Mammary epithelial cell (primary cell): ENCODE results near the gene GALK2.

Source experiments
- EZH2 ChIP-seq: IDR thresholded peaks from 2 replicates; pipeline ENCODE4 v1.6.1; 2012; ENCODE audit warnings: low read length, inconsistent platforms, borderline replicate concordance
- TF ChIP-seq, protein P1 (sequence below), 2 donors: IDR thresholded peaks in 1 of 2; conservative IDR thresholded peaks in 1 of 2; 2 replicates each; pipeline ENCODE4 v1.5.1; 2011 to 2012; ENCODE audit warnings: inconsistent platforms in 2 of 2, low read length in 2 of 2, mild to moderate bottlenecking in 2 of 2, control low read depth in 1 of 2, low read depth in 1 of 2; ENCODE audit not compliant: insufficient read depth in 1 of 2; ENCODE audit errors: extremely low read depth in 1 of 2

GRCh38 chr15:49331951-49332350, 161.9 kb downstream of the GALK2 start:
- TF ChIP-seq, protein P1, sequence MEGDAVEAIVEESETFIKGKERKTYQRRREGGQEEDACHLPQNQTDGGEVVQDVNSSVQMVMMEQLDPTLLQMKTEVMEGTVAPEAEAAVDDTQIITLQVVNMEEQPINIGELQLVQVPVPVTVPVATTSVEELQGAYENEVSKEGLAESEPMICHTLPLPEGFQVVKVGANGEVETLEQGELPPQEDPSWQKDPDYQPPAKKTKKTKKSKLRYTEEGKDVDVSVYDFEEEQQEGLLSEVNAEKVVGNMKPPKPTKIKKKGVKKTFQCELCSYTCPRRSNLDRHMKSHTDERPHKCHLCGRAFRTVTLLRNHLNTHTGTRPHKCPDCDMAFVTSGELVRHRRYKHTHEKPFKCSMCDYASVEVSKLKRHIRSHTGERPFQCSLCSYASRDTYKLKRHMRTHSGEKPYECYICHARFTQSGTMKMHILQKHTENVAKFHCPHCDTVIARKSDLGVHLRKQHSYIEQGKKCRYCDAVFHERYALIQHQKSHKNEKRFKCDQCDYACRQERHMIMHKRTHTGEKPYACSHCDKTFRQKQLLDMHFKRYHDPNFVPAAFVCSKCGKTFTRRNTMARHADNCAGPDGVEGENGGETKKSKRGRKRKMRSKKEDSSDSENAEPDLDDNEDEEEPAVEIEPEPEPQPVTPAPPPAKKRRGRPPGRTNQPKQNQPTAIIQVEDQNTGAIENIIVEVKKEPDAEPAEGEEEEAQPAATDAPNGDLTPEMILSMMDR (conservative IDR thresholded peaks at IDR 0.05 in 1 of 2, IDR thresholded peaks at IDR 0.05 in 1 of 2; ENCODE audit: extremely low read depth in 1 of 2, insufficient read depth in 1 of 2, low read depth in 1 of 2, low read length in 2 of 2): no peak
- TF ChIP-seq EZH2: no peak
